ENCODE results near the gene HPS4.
"Not testable (repeated sequence)": the region's sequence is repeated elsewhere in the genome, so short reads cannot be mapped to it uniquely, and the experiment has no call there.

The HPS4 gene

GRCh38 chr22:26442086-26442756 lies 41.4 kb downstream of the HPS4 start:
- no peak for DNase-seq (ENCODE audit: low read depth)

- DNase-seq (ENCODE audit: low read depth): no peak
These were observed 44.0 kb downstream of the HPS4 start for GRCh38 chr22:26439559-26439958.

- not testable (repeated sequence) for DNase-seq (ENCODE audit: low read depth)
These were observed 44.8 kb downstream of the HPS4 start for GRCh38 chr22:26438776-26439175.

DNA sequence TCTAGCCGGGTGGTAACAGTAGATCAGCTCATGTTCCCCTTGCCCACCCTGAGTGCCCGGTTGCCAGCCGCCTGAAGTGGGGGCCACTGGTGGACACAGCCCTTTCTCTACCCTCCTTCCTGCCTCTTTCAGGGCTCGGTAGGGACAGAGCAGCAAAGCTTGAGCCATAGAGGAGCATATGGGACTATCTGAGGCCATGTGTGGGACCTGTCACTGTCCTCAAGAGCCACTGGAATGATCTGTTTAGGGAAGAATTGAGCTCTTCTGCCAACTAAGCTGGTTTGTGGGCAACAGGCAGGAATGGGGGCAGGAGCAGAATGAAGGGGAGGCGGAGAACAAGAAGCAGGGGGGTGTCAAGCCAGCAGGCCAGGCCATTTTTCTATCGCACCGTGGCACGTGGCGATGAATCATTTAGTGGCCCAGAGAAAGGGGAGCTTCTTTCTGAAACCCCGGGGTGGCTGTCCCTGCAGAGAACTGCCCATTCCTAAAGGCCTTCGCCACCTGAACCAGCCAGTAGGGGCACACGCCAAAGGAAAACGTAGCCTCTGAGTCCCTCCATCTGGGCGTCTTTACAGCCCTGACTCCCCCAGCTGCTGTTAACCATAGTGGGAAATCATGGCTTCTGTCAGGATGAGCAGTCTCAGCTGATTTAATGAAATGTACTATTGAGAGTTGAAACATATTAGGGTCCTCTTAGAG lies 45.7 kb downstream of the HPS4 start:
- DNase-seq (ENCODE audit: low read depth): no peak

DNA sequence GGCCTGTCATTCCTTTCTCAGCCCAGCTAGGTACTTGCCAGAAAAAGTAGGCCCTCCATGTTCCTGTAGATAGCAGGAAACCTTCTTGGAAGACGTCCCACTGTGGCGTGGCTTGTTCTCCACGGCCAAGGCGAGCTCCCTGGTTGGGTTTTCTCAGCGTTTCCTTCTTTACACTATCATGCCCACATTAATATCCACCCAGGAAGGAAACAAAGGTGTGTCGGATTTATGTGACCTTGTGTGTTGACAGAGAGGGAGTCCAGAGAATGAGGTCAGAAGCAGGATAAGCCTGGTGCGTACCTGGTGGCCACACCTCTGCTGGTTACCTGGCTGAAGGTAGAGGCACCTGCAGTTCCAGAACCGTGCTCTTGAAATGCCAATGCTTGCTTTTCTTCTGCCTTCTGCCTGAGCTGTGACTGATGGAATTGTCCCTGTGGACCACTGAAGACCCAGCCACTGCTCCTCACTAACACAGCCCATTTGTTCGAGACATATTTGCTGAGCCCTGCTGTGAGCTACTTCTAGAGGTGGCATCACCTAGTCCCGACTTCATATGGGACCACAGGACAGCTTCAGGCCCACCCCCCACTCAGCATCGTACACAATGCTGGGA lies 46.6 kb downstream of the HPS4 start:
- no peak for DNase-seq (ENCODE audit: low read depth)

GRCh38 chr22:26435327-26436093 lies 48.1 kb downstream of the HPS4 start:
- DNase-seq (ENCODE audit: low read depth): no peak

GRCh38 chr22:26433805-26434204 lies 49.8 kb downstream of the HPS4 start:
- no peak for DNase-seq (ENCODE audit: low read depth)

- no peak for DNase-seq (ENCODE audit: low read depth)
These were observed 50.8 kb downstream of the HPS4 start for GRCh38 chr22:26432619-26433311.

GRCh38 chr22:26431261-26431995 lies 52.2 kb downstream of the HPS4 start:
- no peak for DNase-seq (ENCODE audit: low read depth)

DNA sequence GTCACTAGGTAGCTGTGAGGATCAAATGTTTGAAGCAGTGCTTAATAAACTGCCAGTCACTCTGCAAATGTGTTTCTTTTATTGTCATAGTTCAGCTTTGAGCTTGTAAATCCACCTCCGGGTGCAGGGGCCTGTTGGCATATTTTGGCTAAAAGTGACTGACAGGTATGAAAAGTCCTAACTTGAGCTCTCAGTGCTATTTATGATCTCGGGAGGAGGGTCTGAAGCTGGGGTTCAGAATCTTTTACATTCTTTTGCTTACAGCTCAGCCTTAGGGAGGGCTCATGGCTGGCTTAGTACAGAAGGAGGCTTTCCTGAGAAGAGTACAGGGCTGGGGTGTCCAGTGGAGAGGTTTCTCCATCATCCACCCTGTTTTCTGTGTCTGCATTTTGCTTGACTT lies 53.0 kb downstream of the HPS4 start:
- no peak for DNase-seq (ENCODE audit: low read depth)

GRCh38 chr22:26429458-26430286 lies 53.9 kb downstream of the HPS4 start:
- no peak for DNase-seq (ENCODE audit: low read depth)

DNA sequence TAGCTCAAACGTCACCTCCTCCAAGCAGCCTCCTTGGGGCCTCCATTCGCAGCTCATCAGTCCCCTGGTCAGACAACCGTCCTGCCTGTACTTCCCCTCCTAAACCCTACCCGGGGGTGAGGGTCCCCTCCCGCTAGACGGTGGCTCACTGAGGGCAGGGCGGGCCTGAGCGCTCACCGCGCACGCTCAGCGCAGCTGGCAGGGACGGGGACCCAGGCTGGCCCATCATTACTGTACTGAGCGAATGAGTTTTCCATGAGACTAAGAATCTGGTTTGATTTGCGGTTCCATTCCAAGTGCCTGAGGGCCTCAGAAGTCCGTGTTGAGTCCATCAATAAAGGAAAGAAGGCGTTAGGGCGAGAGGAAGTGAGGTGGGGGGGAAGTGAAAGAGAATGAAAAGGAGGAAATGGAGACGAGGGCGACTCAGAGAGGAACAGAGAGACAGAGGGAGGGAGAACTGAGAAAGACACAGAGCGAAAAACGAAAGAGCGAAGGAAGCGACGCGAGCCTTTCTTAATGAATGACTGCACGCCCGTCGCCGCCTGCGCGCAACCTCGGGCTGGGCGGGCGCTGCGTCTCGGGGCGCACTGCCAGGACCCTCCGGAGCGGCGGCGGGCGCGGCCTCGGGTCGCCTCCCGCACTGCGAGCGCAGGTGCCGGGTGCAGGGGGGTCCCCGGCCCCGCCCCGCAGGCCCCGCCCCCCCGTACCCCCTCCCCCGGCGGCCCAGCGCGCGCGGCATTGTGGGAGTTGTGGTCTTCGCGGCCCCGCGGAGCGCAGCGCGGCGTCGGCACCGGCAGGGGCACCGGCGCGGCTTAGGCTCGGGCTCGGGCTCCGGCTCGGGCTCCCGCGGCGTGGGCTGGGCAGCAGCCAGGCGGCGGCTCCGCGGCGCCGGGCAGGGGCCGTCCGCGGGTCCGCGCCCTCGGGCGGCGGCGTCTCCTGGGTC lies 54.8 kb downstream of the HPS4 start, which contains the start of gene ASPHD2:
Gene ASPHD2, plus strand, starts transcription at position 746 of the 943 bp plus-strand sequence. CDS start 4,356 bp downstream, outside the sequence.
- DNase-seq (ENCODE audit: low read depth): no peak

DNA sequence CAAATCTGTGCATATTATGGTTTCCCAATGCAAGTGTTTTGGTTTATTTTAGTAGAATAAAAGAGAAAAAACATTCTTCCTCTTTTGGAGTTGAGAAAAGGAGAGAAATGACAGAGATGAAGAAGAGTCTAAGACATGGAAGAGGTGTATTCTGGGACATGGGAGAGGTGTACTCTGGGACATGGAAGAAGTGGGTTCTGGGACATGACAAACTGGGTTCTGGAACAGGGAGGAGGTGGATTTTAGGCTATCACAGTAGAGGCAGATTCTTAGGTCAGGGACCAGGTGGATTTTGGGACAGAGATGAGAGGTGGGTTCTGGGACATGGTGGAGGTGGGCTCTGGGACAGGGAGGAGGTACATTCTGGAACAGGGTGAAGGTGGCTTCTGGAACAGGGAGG lies 56.7 kb downstream of the HPS4 start:
- no peak for DNase-seq (ENCODE audit: low read depth)

- no peak for DNase-seq (ENCODE audit: low read depth)
These were observed 65.0 kb downstream of the HPS4 start for GRCh38 chr22:26418620-26419019.

DNA sequence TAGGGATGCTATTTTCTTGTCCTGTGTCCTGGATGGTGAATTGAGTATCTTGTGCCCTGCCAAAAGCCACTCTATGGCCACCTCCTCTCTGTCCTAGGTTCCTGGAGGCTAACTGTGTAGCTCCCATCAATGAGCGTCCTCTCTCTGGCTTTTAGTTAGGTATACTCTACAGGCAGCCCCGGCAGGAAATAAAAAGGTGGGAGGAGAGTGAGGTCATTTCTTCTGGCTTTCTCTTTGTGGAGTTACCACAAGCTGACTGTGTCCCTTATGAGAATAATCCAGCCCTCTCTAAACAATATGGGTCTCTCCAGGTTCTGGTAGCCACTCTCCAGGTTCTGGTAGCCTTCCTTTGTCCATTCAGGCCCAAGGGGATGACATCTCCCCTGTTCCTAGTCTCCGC lies 66.2 kb downstream of the HPS4 start:
- no peak for DNase-seq (ENCODE audit: low read depth)

GRCh38 chr22:26416670-26417276 lies 66.8 kb downstream of the HPS4 start:
- DNase-seq (ENCODE audit: low read depth): peak; percentile 53

DNA sequence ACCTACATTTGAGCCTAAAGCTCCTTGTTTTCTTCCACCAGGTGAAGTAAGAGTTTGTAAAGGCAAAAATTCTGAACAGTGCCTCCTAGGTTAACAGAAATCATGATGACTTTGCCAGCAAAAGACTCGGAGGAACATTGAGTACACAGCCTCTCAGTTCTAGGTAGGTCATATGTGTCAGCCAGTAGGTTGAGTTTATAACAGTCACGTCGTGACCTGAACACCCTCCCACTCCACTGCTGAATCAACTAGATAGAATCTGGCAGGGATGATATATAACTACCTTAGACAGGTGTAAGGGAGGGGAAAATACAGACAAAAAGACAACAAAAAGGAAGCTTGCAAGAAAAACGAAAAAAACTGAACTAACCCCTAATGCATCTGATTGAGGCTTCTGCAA lies 67.3 kb downstream of the HPS4 start:
- DNase-seq (ENCODE audit: low read depth): no peak

DNA sequence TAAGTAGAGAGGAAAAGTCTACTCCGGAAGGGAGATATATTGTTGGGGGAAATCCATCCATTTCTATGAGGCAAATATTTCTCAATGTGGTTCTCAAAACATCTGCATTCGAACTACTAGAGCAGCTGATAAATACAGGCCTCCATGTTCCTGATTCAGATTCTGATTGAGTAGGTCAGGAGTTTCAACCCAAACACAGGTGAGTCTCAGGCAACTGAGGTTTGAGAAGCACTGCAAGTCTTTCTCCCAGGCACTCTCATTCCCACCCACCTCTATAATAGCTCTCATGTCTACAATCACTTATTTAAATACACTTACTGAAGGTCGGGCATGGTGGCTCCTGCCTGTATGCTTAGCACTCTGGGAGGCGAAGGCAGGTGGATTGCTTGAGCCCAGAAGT lies 69.2 kb downstream of the HPS4 start:
- no peak for DNase-seq (ENCODE audit: low read depth)

DNA sequence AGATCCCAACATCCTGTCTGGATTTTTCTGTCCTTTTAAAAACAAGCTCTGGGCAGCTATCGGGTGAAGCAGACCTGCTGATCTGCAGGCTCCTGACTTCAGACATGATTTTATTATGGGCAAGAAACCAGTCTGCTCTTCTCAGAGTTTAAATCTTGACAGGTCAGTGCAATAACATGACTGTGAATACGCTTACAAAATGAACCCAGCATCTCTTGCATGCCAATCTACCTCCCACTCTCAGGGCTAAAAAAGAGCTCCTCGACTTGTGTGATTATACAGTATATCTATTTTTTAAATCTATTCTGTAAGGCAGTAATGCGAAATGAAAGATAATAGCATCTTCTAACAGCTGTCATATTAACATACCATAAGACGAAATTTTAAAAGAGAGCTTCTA lies 73.2 kb downstream of the HPS4 start:
- no peak for DNase-seq (ENCODE audit: low read depth)
